ENCODE data around the gene ACP5.
A peak's percentile ranks its signal among the peaks of the same experiment; 100 is the strongest.

The ACP5 gene

DNA sequence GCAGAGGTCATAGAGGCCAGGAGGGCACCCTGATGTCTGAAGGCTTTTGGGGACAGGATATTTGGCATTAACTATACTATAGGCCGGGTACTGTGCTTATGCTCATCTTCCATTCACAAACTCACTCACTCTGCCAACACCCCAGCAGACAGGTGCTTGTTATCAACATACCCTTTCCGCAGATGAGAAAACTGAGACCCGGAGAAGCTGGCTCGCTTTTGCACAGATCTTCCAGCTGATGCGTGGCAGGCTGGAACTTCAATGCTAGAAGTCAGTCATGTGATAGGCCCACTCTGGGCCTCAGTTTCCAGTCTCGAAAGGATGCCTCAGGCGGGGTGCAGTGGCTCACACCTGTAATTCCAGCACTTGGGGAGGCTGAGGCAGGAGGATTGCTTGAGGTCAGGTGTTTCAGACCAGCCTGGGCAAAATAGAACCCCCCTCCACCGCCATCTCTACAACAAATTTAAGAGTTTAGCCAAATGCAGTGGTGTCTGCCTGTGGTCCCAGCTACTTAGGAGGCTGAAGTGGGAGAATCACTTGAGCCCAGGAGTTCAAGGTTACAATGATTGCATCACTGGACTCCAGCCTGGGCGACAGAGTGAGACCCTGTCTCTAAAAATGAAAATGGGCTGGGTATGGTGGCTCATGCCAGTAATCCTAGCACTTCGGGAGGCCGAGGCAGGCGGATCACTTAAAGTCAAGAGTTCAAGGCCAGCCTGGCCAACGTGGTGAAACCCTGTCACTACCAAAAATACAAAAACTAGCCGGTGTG, 29.3 kb downstream of the ACP5 start:
- DNase-seq (ENCODE audit: low spot score) = no peak

DNA sequence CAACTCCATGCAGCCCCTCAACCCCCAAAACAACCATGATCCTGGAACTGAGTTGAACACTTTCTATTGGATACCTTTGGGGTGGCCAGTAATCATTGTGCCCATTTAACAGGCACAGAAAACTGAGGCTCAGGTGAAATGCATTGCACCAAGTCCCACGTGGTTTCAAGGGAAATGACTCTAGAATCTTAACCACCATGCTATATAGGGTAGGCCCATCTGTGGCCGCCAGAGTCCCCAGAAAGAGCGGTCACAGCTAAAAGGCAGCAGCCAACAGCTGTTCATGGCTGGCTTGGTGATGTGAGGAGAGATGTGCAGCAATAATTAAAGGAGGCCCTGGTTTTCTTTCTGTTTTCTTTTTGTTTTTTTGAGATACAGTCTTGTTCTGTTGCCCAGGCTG, 36.2 kb downstream of the ACP5 start:
- DNase-seq (ENCODE audit: low spot score) = no peak

DNA sequence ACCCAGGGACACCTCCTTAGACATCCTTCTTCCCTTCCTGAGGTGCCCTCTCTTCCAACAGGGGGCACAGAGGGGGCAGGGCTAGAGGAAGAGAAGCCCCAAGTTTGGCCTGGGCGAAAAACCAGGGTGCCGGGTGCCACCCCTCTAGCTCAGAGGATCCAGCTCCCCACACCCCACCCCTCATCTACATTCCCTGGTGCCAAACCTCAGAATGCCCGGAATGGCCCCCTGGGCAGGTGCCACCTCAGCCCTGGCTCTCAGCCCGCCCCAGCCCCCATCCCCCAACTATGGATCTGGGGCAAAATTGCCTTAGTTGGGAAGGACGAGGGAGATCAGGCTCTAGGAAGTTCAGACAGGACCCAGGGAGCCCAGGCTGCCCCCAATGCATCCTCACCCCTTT, 36.8 kb downstream of the ACP5 start:
- DNase-seq (ENCODE audit: low spot score) = no peak

GRCh38 chr19:11539495-11540365, 37.7 kb downstream of the ACP5 start:
- peak; percentile 60 for DNase-seq (ENCODE audit: low spot score)

GRCh38 chr19:11538232-11539036, 39.0 kb downstream of the ACP5 start, which contains the start of gene CNN1:
TSS of gene CNN1 (plus strand) at chr19:11538851. CDS start at chr19:11538928, 77 bp downstream.
- DNase-seq (ENCODE audit: low spot score) = peak; percentile 93

- DNase-seq (ENCODE audit: low spot score) = peak; percentile 98
These were observed 41.5 kb downstream of the ACP5 start for GRCh38 chr19:11535792-11536595.

DNA sequence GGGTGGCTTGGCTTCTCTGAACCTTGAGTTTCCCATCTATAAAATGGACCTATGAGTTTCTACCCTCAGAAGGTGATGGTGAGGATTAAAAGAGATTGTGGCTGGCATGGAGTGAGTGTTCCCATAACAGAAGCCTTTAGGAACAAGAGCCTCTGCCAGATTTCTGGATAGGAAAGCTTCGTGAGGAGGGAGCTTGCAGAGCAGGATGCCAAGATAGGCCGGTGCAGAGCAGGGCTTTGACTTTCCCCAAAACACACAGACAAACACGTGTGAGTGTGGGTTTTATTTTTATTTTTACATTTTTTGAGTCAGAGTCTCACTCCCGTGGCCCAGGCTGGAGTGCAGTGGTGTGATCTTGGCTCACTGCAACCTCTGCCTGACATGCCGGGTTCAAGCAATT, 42.5 kb downstream of the ACP5 start:
- DNase-seq (ENCODE audit: low spot score) = no peak

DNA sequence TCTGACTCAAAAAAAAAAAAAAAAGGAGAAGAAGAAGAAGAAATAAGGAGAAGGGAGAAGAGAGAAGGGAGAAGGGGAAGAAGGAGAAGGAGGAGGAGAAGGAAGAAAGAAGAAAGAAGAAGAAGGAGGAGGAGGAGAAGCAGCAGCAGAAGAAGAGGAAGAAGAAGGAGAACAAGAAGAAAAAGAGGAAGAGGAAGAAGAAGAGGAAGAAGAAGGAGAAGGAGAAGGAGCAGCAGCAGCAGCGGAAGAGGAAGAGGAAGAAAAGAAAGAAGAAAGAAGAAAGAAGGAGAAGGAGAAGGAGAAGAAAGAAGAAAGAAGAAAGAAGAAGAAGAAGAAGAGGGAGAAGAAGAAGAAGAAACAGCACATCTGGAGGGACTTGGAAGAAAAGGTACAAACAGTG, 42.9 kb downstream of the ACP5 start:
- no peak for DNase-seq (ENCODE audit: low spot score)

GRCh38 chr19:11530432-11530831, 47.0 kb downstream of the ACP5 start:
- DNase-seq (ENCODE audit: low spot score) = peak; percentile 83

- DNase-seq (ENCODE audit: low spot score) = peak; percentile 97
These were observed 48.7 kb downstream of the ACP5 start, which contains the start of gene ECSIT for GRCh38 chr19:11528551-11529341. TSS of gene ECSIT (minus strand) at chr19:11529134. CDS start at chr19:11519170, 9,964 bp downstream.

All from AG08396 (cell line).